H1 (cell line): Measurements from ENCODE around the gene RGS4. TPM values are rescaled to one million over a fixed set of nuclear protein-coding genes. Genes with fewer than 3 reads are reported as not detected.

Experiments
- CTCF ChIA-PET: fragments of 300-600 bp; sonication (Branson Sonifier 250); formaldehyde crosslinking; loops from one replicate; lab custom pipeline; 2021; ENCODE audit not compliant: partially characterized antibody; lab: Charles Lee
- POLR2A ChIA-PET: fragments of 300-600 bp; sonication (Branson Sonifier 250); formaldehyde crosslinking; loops from one replicate; lab custom pipeline; 2021; ENCODE audit warnings: inconsistent platforms; ENCODE audit not compliant: partially characterized antibody; lab: Charles Lee
- DNase-seq, 2 experiments: peaks; one replicate each; pipeline versions ENCODE4 v3.0.0 to v3.0.0-alpha.2; 2010 to 2022; ENCODE audit warnings: low spot score in 2 of 2, low read depth in 1 of 2, mixed read lengths in 1 of 2
- FAIRE-seq: peaks from 2 replicates; lab custom pipeline; 2011; peaks lifted over from hg19 to GRCh38; lab: Jason Lieb, UNC
- H2AFZ ChIP-seq: 2 replicates; pipeline ENCODE4 v1.8.1; 2012; ENCODE audit warnings: low read length, inconsistent platforms
- H2AK5ac ChIP-seq: 2 replicates; pipeline ENCODE4 v1.6.1; 2013; ENCODE audit warnings: low read depth, low read length
- H2BK120ac ChIP-seq: replicated peaks from 2 replicates; pipeline ENCODE3; 2013; ENCODE audit warnings: low read depth, low read length, inconsistent platforms
- H2BK12ac ChIP-seq: 2 replicates; pipeline ENCODE4 v1.6.1; 2013; ENCODE audit warnings: low read depth, low read length
- H2BK15ac ChIP-seq: 2 replicates; pipeline ENCODE4 v1.6.1; 2013; ENCODE audit warnings: low read length
- H2BK20ac ChIP-seq: 2 replicates; pipeline ENCODE4 v1.6.1; 2013; ENCODE audit warnings: low read length
- H2BK5ac ChIP-seq: 2 replicates; pipeline ENCODE4 v1.6.1; 2013; ENCODE audit warnings: low read depth, low read length
- H3K14ac ChIP-seq: 2 replicates; pipeline ENCODE4 v1.6.1; 2013; ENCODE audit warnings: inconsistent platforms; ENCODE audit not compliant: insufficient read length
- H3K18ac ChIP-seq: 2 replicates; pipeline ENCODE4 v1.6.1; 2013; ENCODE audit warnings: low read length; ENCODE audit errors: extremely low read depth
- H3K23ac ChIP-seq: 2 replicates; pipeline ENCODE4 v1.6.1; 2013; ENCODE audit warnings: inconsistent platforms; ENCODE audit not compliant: insufficient read length
- H3K23me2 ChIP-seq: 2 replicates; pipeline ENCODE4 v1.6.1; 2013; ENCODE audit warnings: low read depth, low read length
- H3K27ac ChIP-seq: 2 replicates; pipeline ENCODE4 v1.6.1; 2011; ENCODE audit warnings: low read depth, low read length, inconsistent platforms
- H3K27me3 ChIP-seq, 4 experiments: replicated peaks in 1 of 4; 1 replicate in 1 of 4; 2 replicates in 3 of 4; pipeline versions ENCODE4 v1.6.1 to v1.8.1; 2011 to 2013; ENCODE audit warnings: low read length in 3 of 4, mild to moderate bottlenecking in 3 of 4, inconsistent platforms in 2 of 4, mixed read lengths in 2 of 4, moderate library complexity in 1 of 4; ENCODE audit not compliant: control insufficient read depth in 3 of 4, insufficient read depth in 3 of 4; ENCODE audit errors: extremely low read depth in 1 of 4
- H3K36me3 ChIP-seq, 4 experiments: 2 replicates each; pipeline versions ENCODE4 v1.6.1 to v1.8.1; 2011 to 2013; ENCODE audit warnings: mild to moderate bottlenecking in 4 of 4, low read length in 3 of 4, moderate library complexity in 2 of 4, control low read depth in 1 of 4, inconsistent platforms in 1 of 4; ENCODE audit not compliant: insufficient read depth in 4 of 4, control insufficient read depth in 2 of 4
- H3K4ac ChIP-seq: replicated peaks from 2 replicates; pipeline ENCODE3; 2013; ENCODE audit warnings: low read length, low read depth, mixed read lengths, inconsistent platforms; ENCODE audit not compliant: insufficient read length
- H3K4me1 ChIP-seq, 4 experiments: replicated peaks in 1 of 4; 1 replicate in 1 of 4; 2 replicates in 3 of 4; pipeline versions ENCODE4 v1.6.1 to v1.8.1; 2011 to 2013; ENCODE audit warnings: low read length in 3 of 4, inconsistent platforms in 2 of 4, mixed read lengths in 1 of 4; ENCODE audit not compliant: insufficient read depth in 4 of 4, control insufficient read depth in 3 of 4
- H3K4me2 ChIP-seq, 2 experiments: 2 replicates each; pipeline versions ENCODE4 v1.6.1 to v1.8.1; 2011 to 2013; ENCODE audit warnings: low read depth in 2 of 2, low read length in 2 of 2, control low read depth in 1 of 2, inconsistent platforms in 1 of 2, mild to moderate bottlenecking in 1 of 2; ENCODE audit not compliant: insufficient read depth in 1 of 2
- H3K4me3 ChIP-seq, 4 experiments: fragments of 200-600, 300-600 bp in 1 of 4; sonication (generic), shearing (Covaris generic), sonication (Bioruptor Twin) in 1 of 4; 2 replicates each; pipeline versions ENCODE4 v1.5.1 to v1.8.1; 2011 to 2016; ENCODE audit warnings: low read length in 4 of 4, low read depth in 3 of 4, control low read depth in 2 of 4, inconsistent platforms in 2 of 4, mild to moderate bottlenecking in 2 of 4, mixed read lengths in 1 of 4, moderate library complexity in 1 of 4; ENCODE audit not compliant: insufficient read depth in 2 of 4; ENCODE audit errors: extremely low read depth in 1 of 4
- H3K56ac ChIP-seq: replicated peaks from 2 replicates; pipeline ENCODE3; 2013; ENCODE audit warnings: low read depth, mild to moderate bottlenecking, mixed read lengths, low read length, inconsistent platforms; ENCODE audit not compliant: insufficient read length
- H3K79me1 ChIP-seq: 2 replicates; pipeline ENCODE4 v1.6.1; 2013; ENCODE audit warnings: low read depth, low read length, control low read depth
- H3K79me2 ChIP-seq, 2 experiments: 2 replicates each; pipeline versions ENCODE4 v1.6.1 to v1.8.1; 2012 to 2013; ENCODE audit warnings: low read length in 2 of 2, mild to moderate bottlenecking in 2 of 2, inconsistent platforms in 1 of 2; ENCODE audit not compliant: insufficient read depth in 2 of 2, control insufficient read depth in 1 of 2
- H3K9ac ChIP-seq, 4 experiments: replicated peaks in 1 of 4; 1 replicate in 1 of 4; 2 replicates in 3 of 4; pipeline versions ENCODE4 v1.6.1 to v1.8.1; 2011 to 2013; ENCODE audit warnings: low read depth in 3 of 4, low read length in 3 of 4, control low read depth in 2 of 4, mild to moderate bottlenecking in 2 of 4, moderate library complexity in 2 of 4, inconsistent platforms in 1 of 4; ENCODE audit errors: extremely low read depth in 1 of 4
- H3K9me3 ChIP-seq, 2 experiments: 2 replicates each; pipeline versions ENCODE4 v1.6.1 to v1.8.1; 2012 to 2013; ENCODE audit warnings: mild to moderate bottlenecking in 2 of 2, moderate library complexity in 2 of 2, control low read depth in 1 of 2, inconsistent platforms in 1 of 2, low read depth in 1 of 2, low read length in 1 of 2, mixed read lengths in 1 of 2; ENCODE audit not compliant: insufficient read depth in 2 of 2
- H4K20me1 ChIP-seq, 2 experiments: replicated peaks in 1 of 2; 2 replicates each; pipeline versions ENCODE3 to v1.8.1; 2011 to 2013; ENCODE audit warnings: inconsistent platforms in 2 of 2, low read length in 2 of 2, mild to moderate bottlenecking in 1 of 2; ENCODE audit not compliant: insufficient read depth in 2 of 2, control insufficient read depth in 1 of 2
- H4K5ac ChIP-seq: 2 replicates; pipeline ENCODE4 v1.6.1; 2013; ENCODE audit warnings: low read length, low read depth, mixed read lengths, inconsistent platforms; ENCODE audit not compliant: insufficient read length
- H4K8ac ChIP-seq: 2 replicates; pipeline ENCODE4 v1.8.0; 2013; ENCODE audit warnings: mild to moderate bottlenecking, moderate library complexity, low read length, inconsistent platforms; ENCODE audit not compliant: insufficient read depth; ENCODE audit errors: extremely low read depth
- H4K91ac ChIP-seq: replicated peaks from 2 replicates; pipeline ENCODE3; 2013; ENCODE audit warnings: low read length, mixed read lengths, inconsistent platforms; ENCODE audit not compliant: insufficient read length
- CTCF ChIP-seq, 3 experiments: IDR thresholded peaks; 1 replicate in 2 of 3; 2 replicates in 1 of 3; pipeline versions ENCODE4 v1.5.1 to v1.6.1; 2011; ENCODE audit warnings: low read length in 3 of 3, mild to moderate bottlenecking in 3 of 3, inconsistent platforms in 2 of 3, low read depth in 1 of 3, moderate library complexity in 1 of 3; ENCODE audit not compliant: insufficient read depth in 1 of 3; ENCODE audit errors: control extremely low read depth in 1 of 3
- GABPA ChIP-seq: IDR thresholded peaks from 2 replicates; pipeline ENCODE4 v1.6.1; 2011; ENCODE audit warnings: mild to moderate bottlenecking, low read length, moderate library complexity, borderline replicate concordance; ENCODE audit not compliant: insufficient read depth
- HDAC6 ChIP-seq: IDR thresholded peaks from one replicate; pipeline ENCODE4 v1.7.1; 2012; ENCODE audit warnings: low read depth, mild to moderate bottlenecking, inconsistent platforms, low read length, moderate library complexity
- JUN ChIP-seq: IDR thresholded peaks from 2 replicates; pipeline ENCODE4 v1.6.1; 2011; ENCODE audit warnings: low read depth, mild to moderate bottlenecking, improper control_type of control experiment, low read length
- NRF1 ChIP-seq: IDR thresholded peaks from 2 replicates; pipeline ENCODE4 v1.6.1; 2011; ENCODE audit warnings: mild to moderate bottlenecking, low read depth, low read length, improper control_type of control experiment
- POLR2A ChIP-seq, 2 experiments: IDR thresholded peaks; 1 replicate in 1 of 2; 2 replicates in 1 of 2; pipeline ENCODE4 v1.6.1; 2011; ENCODE audit warnings: low read depth in 2 of 2, low read length in 2 of 2, mild to moderate bottlenecking in 2 of 2; ENCODE audit errors: control extremely low read depth in 1 of 2
- RAD21 ChIP-seq, 2 experiments: IDR thresholded peaks in 1 of 2; conservative IDR thresholded peaks in 1 of 2; 2 replicates each; pipeline ENCODE4 v1.6.1; 2011; ENCODE audit warnings: low read depth in 2 of 2, low read length in 2 of 2, improper control_type of control experiment in 1 of 2, inconsistent platforms in 1 of 2, mild to moderate bottlenecking in 1 of 2, moderate library complexity in 1 of 2
- RFX5 ChIP-seq: IDR thresholded peaks from 2 replicates; pipeline ENCODE4 v1.6.1; 2011; ENCODE audit warnings: low read depth, low read length, improper control_type of control experiment, borderline replicate concordance
- SAP30 ChIP-seq: fragments of 300-600 bp; sonication (generic); IDR thresholded peaks from 2 replicates; pipeline ENCODE4 v1.7.1; 2012; ENCODE audit warnings: low read length, moderate library complexity, mild to moderate bottlenecking, inconsistent platforms; ENCODE audit not compliant: insufficient read depth, insufficient replicate concordance
- SIX5 ChIP-seq: IDR thresholded peaks from 2 replicates; pipeline ENCODE4 v1.6.1; 2011; ENCODE audit warnings: mild to moderate bottlenecking, low read depth, low read length
- TAF7 ChIP-seq: optimal IDR thresholded peaks from 2 replicates; pipeline ENCODE3; 2011; ENCODE audit warnings: low read depth, mild to moderate bottlenecking, inconsistent platforms, low read length, moderate library complexity, borderline replicate concordance
- WGBS, 2 experiments: shearing (Covaris generic) in 1 of 2; methylation state at CpG; one replicate each; pipeline versions ENCODE4 v1.1.6 to v1.1.7; 2013 to 2015; ENCODE audit warnings: low lambda C conversion rate in 2 of 2, mixed read lengths in 2 of 2, inconsistent platforms in 1 of 2, low coverage in 1 of 2, missing lambda C conversion rate in 1 of 2; ENCODE audit not compliant: insufficient replicate concordance in 2 of 2, insufficient coverage in 1 of 2, insufficient read length in 1 of 2; ENCODE audit errors: extremely low coverage in 1 of 2, missing lambda C conversion rate in 1 of 2; 5-methylcytosine and 5-hydroxymethylcytosine counted together
- polyA plus RNA-seq, 7 experiments: library from polyadenylated mRNA; depleted of rRNA in 3 of 7; stranded (reverse) in 5 of 7; unstranded in 2 of 7; fragments of >200 nt in 5 of 7; fragments of 200-250 nt in 2 of 7; gene quantifications; 1 replicate in 5 of 7; 2 replicates in 1 of 7; 4 replicates in 1 of 7; pipeline versions ENCODE4 v1.2.1 to v1.2.3, GENCODE V29; 2011 to 2013; ENCODE audit warnings: missing spikeins in 2 of 7, mixed read lengths in 2 of 7
- total RNA-seq: library from RNA; stranded (reverse); fragmentation: NEBNext Ultra II Directional; extraction: Animal tissue kit (Norgen Biotek cat#: 25700); gene quantifications from 2 replicates; pipeline ENCODE4 v1.2.1, GENCODE V29; 2021

Gene RGS4
- total and polyA plus RNA-seq, 2 of the 8 experiments (the other 6 are each of a cell fraction or from before 2014, with no cell fraction given), result 0.26 to 0.74 TPM

- Histone ChIP-seq H3K18ac (no peak overlapping the region), H3K27ac (no peak overlapping the region), H4K5ac (no peak overlapping the region), H3K4me1 (no peaks in the 10 kb centered on the region), H3K79me2 (no peaks in the 10 kb centered on the region), H3K23ac (no peak overlapping the region), H4K8ac (no peak overlapping the region), H3K79me1 (no peaks in the 10 kb centered on the region), H2BK120ac (no peak overlapping the region), H3K23me2 (no peaks in the 10 kb centered on the region), H2AK5ac (no peak overlapping the region), H3K4me2 (no peak overlapping the region), H2AFZ (no peak overlapping the region), H3K4me3 (no peak overlapping the region), H2BK5ac (no peak overlapping the region), H4K20me1 (no peaks in the 10 kb centered on the region), H3K36me3 (no peaks in the 10 kb centered on the region), H3K9me3 (peaks cover 0 to 5% of the 10 kb centered on the region in 2 experiments; a peak in 1 of 4 replicates), H4K91ac (no peak overlapping the region), H3K56ac (no peak overlapping the region), H2BK20ac (no peak overlapping the region), H3K14ac (no peak overlapping the region), H3K27me3 (no peaks in the 10 kb centered on the region), H3K4ac (no peak overlapping the region), H3K9ac (no peak overlapping the region), H2BK15ac (no peak overlapping the region), H2BK12ac (no peak overlapping the region)
- POLR2A ChIA-PET, result no interaction called here
- FAIRE-seq, result no peak
- DNase-seq, result no peak
- CTCF ChIA-PET, result interaction anchor here (0.7 to 7.5 kb wide), 5 partner anchors 17 to 240 kb away, joined by 3 to 86 read pairs (median 8); no protein-coding TSS in a partner anchor
- 87% methylated on average over 2 of the region's 2 CpGs; no CpG with 5 or more reads in 1 of the 2 experiments for WGBS, 2 experiments
- no peak for TF ChIP-seq GABPA
- no peak for TF ChIP-seq HDAC6
- no peak for TF ChIP-seq SIX5
- no peak for TF ChIP-seq POLR2A (IDR thresholded peaks at IDR 0.05; ENCODE audit: control extremely low read depth in 1 of 2, low read depth in 2 of 2, low read length in 2 of 2)
- TF ChIP-seq TAF7, result no peak
- no peak for TF ChIP-seq JUN
- no peak for TF ChIP-seq RAD21 (IDR thresholded peaks at IDR 0.05 in 1 of 2, conservative IDR thresholded peaks at IDR 0.05 in 1 of 2; ENCODE audit: low read depth in 2 of 2, low read length in 2 of 2)
- TF ChIP-seq RFX5, result no peak
- TF ChIP-seq SAP30, result no peak
- no peak for TF ChIP-seq NRF1
- no peak for TF ChIP-seq CTCF (IDR thresholded peaks at IDR 0.05; ENCODE audit: control extremely low read depth in 1 of 3, insufficient read depth in 1 of 3, low read depth in 1 of 3, low read length in 3 of 3)
Observed at GRCh38 chr1:163074716-163075284, 5.6 kb downstream of the RGS4 start.
